Measurements from ENCODE around the gene KRT82.

KRT82 gene

GRCh38 chr12:52416795-52417194, 10.7 kb upstream of the KRT82 start:
- ChIA-PET POLR2A (no interaction called here), CTCF (interaction anchor here (0.6 to 1.0 kb wide), 2 partner anchors 11 to 417 kb away, joined by 3 to 4 read pairs; no protein-coding TSS in a partner anchor)
- Histone ChIP-seq H3K27ac (ENCODE audit: insufficient read depth in 1 of 2, low read depth in 1 of 2, low read length in 2 of 2, poor library complexity in 1 of 2, severe bottlenecking in 2 of 2) (no peak overlapping the region), H3K4me1 (ENCODE audit: control extremely low read depth in 1 of 4, control insufficient read depth in 4 of 4, insufficient read depth in 4 of 4, low read length in 3 of 4) (no peaks in the 10 kb centered on the region), H3K9me3 (ENCODE audit: control extremely low read depth in 1 of 5, control insufficient read depth in 4 of 5, insufficient read depth in 2 of 5, low read depth in 1 of 5, low read length in 4 of 5) (no peaks in the 10 kb centered on the region), H3K36me3 (ENCODE audit: control insufficient read depth in 4 of 4, insufficient read depth in 4 of 4, low read length in 3 of 4) (no peaks in the 10 kb centered on the region), H3K27me3 (replicated peaks in 2 of 5; ENCODE audit: control insufficient read depth in 4 of 5, insufficient read depth in 5 of 5, low read length in 4 of 5) (peaks cover 0 to 9% (median 2%) of the 10 kb centered on the region in 5 experiments), H3K4me3 (ENCODE audit: control insufficient read depth in 1 of 7, extremely low read depth in 1 of 7, insufficient read depth in 4 of 7, low read depth in 2 of 7, low read length in 6 of 7) (no peak overlapping the region)
- 71% methylated on average over 1 of the region's 1 CpG for WGBS (ENCODE audit: insufficient coverage)
- no peak for DNase-seq

- ChIA-PET CTCF (interaction anchor here (0.6 to 1.0 kb wide), 2 partner anchors 12 to 417 kb away, joined by 3 to 4 read pairs; no protein-coding TSS in a partner anchor), POLR2A (no interaction called here)
- no peak overlapping the region for H3K4me3 ChIP-seq (ENCODE audit: control insufficient read depth in 1 of 7, extremely low read depth in 1 of 7, insufficient read depth in 4 of 7, low read depth in 2 of 7, low read length in 6 of 7)
- H3K4me1 ChIP-seq (ENCODE audit: control extremely low read depth in 1 of 4, control insufficient read depth in 4 of 4, insufficient read depth in 4 of 4, low read length in 3 of 4): no peaks in the 10 kb centered on the region
- 96% methylated on average over 8 of the region's 10 CpGs for WGBS (ENCODE audit: insufficient coverage)
- no peaks in the 10 kb centered on the region for H3K9me3 ChIP-seq (ENCODE audit: control extremely low read depth in 1 of 5, control insufficient read depth in 4 of 5, insufficient read depth in 2 of 5, low read depth in 1 of 5, low read length in 4 of 5)
- no peaks in the 10 kb centered on the region for H3K36me3 ChIP-seq (ENCODE audit: control insufficient read depth in 4 of 4, insufficient read depth in 4 of 4, low read length in 3 of 4)
- H3K27ac ChIP-seq (ENCODE audit: insufficient read depth in 1 of 2, low read depth in 1 of 2, low read length in 2 of 2, poor library complexity in 1 of 2, severe bottlenecking in 2 of 2): no peak overlapping the region
- H3K27me3 ChIP-seq (replicated peaks in 2 of 5; ENCODE audit: control insufficient read depth in 4 of 5, insufficient read depth in 5 of 5, low read length in 4 of 5): peaks cover 0 to 4% (median 2%) of the 10 kb centered on the region in 5 experiments
- DNase-seq: no peak
Observed at GRCh38 chr12:52415870-52416750, 10.0 kb upstream of the KRT82 start.

GRCh38 chr12:52414936-52415335, 8.8 kb upstream of the KRT82 start:
- Histone ChIP-seq H3K9me3 (ENCODE audit: control extremely low read depth in 1 of 5, control insufficient read depth in 4 of 5, insufficient read depth in 2 of 5, low read depth in 1 of 5, low read length in 4 of 5) (no peaks in the 10 kb centered on the region), H3K4me3 (ENCODE audit: control insufficient read depth in 1 of 7, extremely low read depth in 1 of 7, insufficient read depth in 4 of 7, low read depth in 2 of 7, low read length in 6 of 7) (no peak overlapping the region), H3K27me3 (replicated peaks in 2 of 5; ENCODE audit: control insufficient read depth in 4 of 5, insufficient read depth in 5 of 5, low read length in 4 of 5) (peaks cover 0 to 4% (median 2%) of the 10 kb centered on the region in 5 experiments), H3K27ac (ENCODE audit: insufficient read depth in 1 of 2, low read depth in 1 of 2, low read length in 2 of 2, poor library complexity in 1 of 2, severe bottlenecking in 2 of 2) (no peak overlapping the region), H3K4me1 (ENCODE audit: control extremely low read depth in 1 of 4, control insufficient read depth in 4 of 4, insufficient read depth in 4 of 4, low read length in 3 of 4) (no peaks in the 10 kb centered on the region), H3K36me3 (ENCODE audit: control insufficient read depth in 4 of 4, insufficient read depth in 4 of 4, low read length in 3 of 4) (no peaks in the 10 kb centered on the region)
- POLR2A ChIA-PET: no interaction called here
- no peak for DNase-seq
- 97% methylated on average over 5 of the region's 5 CpGs for WGBS (ENCODE audit: insufficient coverage)
- CTCF ChIA-PET: no interaction called here

- H3K9me3 ChIP-seq (ENCODE audit: control extremely low read depth in 1 of 5, control insufficient read depth in 4 of 5, insufficient read depth in 2 of 5, low read depth in 1 of 5, low read length in 4 of 5): no peaks in the 10 kb centered on the region
- ChIA-PET POLR2A (no interaction called here), CTCF (interaction anchor here (1.1 to 2.2 kb wide), 3 partner anchors 13 to 457 kb away, joined by 3 to 9 read pairs (median 3); no protein-coding TSS in a partner anchor)
- no peaks in the 10 kb centered on the region for H3K4me1 ChIP-seq (ENCODE audit: control extremely low read depth in 1 of 4, control insufficient read depth in 4 of 4, insufficient read depth in 4 of 4, low read length in 3 of 4)
- DNase-seq: no peak
- peaks cover 0 to 4% (median 2%) of the 10 kb centered on the region in 5 experiments for H3K27me3 ChIP-seq (replicated peaks in 2 of 5; ENCODE audit: control insufficient read depth in 4 of 5, insufficient read depth in 5 of 5, low read length in 4 of 5)
- H3K27ac ChIP-seq (ENCODE audit: insufficient read depth in 1 of 2, low read depth in 1 of 2, low read length in 2 of 2, poor library complexity in 1 of 2, severe bottlenecking in 2 of 2): no peak overlapping the region
- no peak overlapping the region for H3K4me3 ChIP-seq (ENCODE audit: control insufficient read depth in 1 of 7, extremely low read depth in 1 of 7, insufficient read depth in 4 of 7, low read depth in 2 of 7, low read length in 6 of 7)
- WGBS (ENCODE audit: insufficient coverage): 40% methylated on average over 6 of the region's 8 CpGs
- no peaks in the 10 kb centered on the region for H3K36me3 ChIP-seq (ENCODE audit: control insufficient read depth in 4 of 4, insufficient read depth in 4 of 4, low read length in 3 of 4)
Observed at GRCh38 chr12:52413782-52414345, 7.7 kb upstream of the KRT82 start.

GRCh38 chr12:52413202-52413601, 7.1 kb upstream of the KRT82 start:
- Histone ChIP-seq H3K9me3 (ENCODE audit: control extremely low read depth in 1 of 5, control insufficient read depth in 4 of 5, insufficient read depth in 2 of 5, low read depth in 1 of 5, low read length in 4 of 5) (no peaks in the 10 kb centered on the region), H3K27ac (ENCODE audit: insufficient read depth in 1 of 2, low read depth in 1 of 2, low read length in 2 of 2, poor library complexity in 1 of 2, severe bottlenecking in 2 of 2) (no peak overlapping the region), H3K4me3 (ENCODE audit: control insufficient read depth in 1 of 7, extremely low read depth in 1 of 7, insufficient read depth in 4 of 7, low read depth in 2 of 7, low read length in 6 of 7) (no peak overlapping the region), H3K4me1 (ENCODE audit: control extremely low read depth in 1 of 4, control insufficient read depth in 4 of 4, insufficient read depth in 4 of 4, low read length in 3 of 4) (no peaks in the 10 kb centered on the region), H3K27me3 (replicated peaks in 2 of 5; ENCODE audit: control insufficient read depth in 4 of 5, insufficient read depth in 5 of 5, low read length in 4 of 5) (peaks cover 0 to 4% (median 2%) of the 10 kb centered on the region in 5 experiments), H3K36me3 (ENCODE audit: control insufficient read depth in 4 of 4, insufficient read depth in 4 of 4, low read length in 3 of 4) (no peaks in the 10 kb centered on the region)
- 58% methylated on average over 4 of the region's 4 CpGs for WGBS (ENCODE audit: insufficient coverage)
- DNase-seq: no peak
- ChIA-PET CTCF (interaction anchor here (1.1 to 2.2 kb wide), 4 partner anchors 10 to 457 kb away, joined by 3 to 9 read pairs (median 3); no protein-coding TSS in a partner anchor), POLR2A (no interaction called here)

DNA sequence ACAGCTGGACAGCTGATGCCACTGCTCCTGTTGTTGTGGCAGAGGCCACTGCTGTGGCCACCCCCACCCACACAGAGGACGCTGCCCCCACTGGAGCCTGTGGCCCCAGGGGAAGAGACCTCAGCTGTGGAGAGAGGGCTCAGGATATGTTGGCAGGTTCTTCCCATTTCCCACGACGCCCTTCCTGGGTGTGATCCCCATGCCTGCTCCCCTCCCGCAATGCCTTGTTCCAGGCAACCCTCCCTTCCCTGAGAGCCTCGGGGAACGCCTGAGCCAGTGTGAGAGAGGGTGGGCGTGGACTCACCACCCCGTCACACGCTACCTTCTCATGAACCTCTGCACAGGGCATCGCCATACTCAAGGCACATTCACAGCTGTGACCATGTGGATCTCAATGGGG, 5.7 kb upstream of the KRT82 start:
- POLR2A ChIA-PET: no interaction called here
- Histone ChIP-seq H3K36me3 (ENCODE audit: control insufficient read depth in 4 of 4, insufficient read depth in 4 of 4, low read length in 3 of 4) (no peaks in the 10 kb centered on the region), H3K27me3 (replicated peaks in 2 of 5; ENCODE audit: control insufficient read depth in 4 of 5, insufficient read depth in 5 of 5, low read length in 4 of 5) (peaks cover 0 to 4% (median 0%) of the 10 kb centered on the region in 5 experiments), H3K9me3 (ENCODE audit: control extremely low read depth in 1 of 5, control insufficient read depth in 4 of 5, insufficient read depth in 2 of 5, low read depth in 1 of 5, low read length in 4 of 5) (no peaks in the 10 kb centered on the region), H3K4me1 (ENCODE audit: control extremely low read depth in 1 of 4, control insufficient read depth in 4 of 4, insufficient read depth in 4 of 4, low read length in 3 of 4) (no peaks in the 10 kb centered on the region), H3K4me3 (ENCODE audit: control insufficient read depth in 1 of 7, extremely low read depth in 1 of 7, insufficient read depth in 4 of 7, low read depth in 2 of 7, low read length in 6 of 7) (no peak overlapping the region), H3K27ac (ENCODE audit: insufficient read depth in 1 of 2, low read depth in 1 of 2, low read length in 2 of 2, poor library complexity in 1 of 2, severe bottlenecking in 2 of 2) (no peak overlapping the region)
- 94% methylated on average over 9 of the region's 10 CpGs for WGBS (ENCODE audit: insufficient coverage)
- CTCF ChIA-PET: interaction anchor here (0.8 to 1.4 kb wide), 2 partner anchors 9 to 308 kb away, joined by 3 read pairs; no protein-coding TSS in a partner anchor
- DNase-seq: no peak

Data from common myeloid progenitor, CD34-positive (primary cell).